Measurements from ENCODE around the gene DYNC2LI1.
"Not testable (repeated sequence)": the region's sequence is repeated elsewhere in the genome, so short reads cannot be mapped to it uniquely, and the experiment has no call there.

The DYNC2LI1 gene

GRCh38 chr2:43773876-43774613, at the start of gene DYNC2LI1:
Gene DYNC2LI1 (plus strand): TSS chr2:43774039. CDS start chr2:43774139, 100 bp downstream.
- peak; percentile 73 for DNase-seq (ENCODE audit: low spot score)

GRCh38 chr2:43724728-43725526, 48.9 kb upstream of the DYNC2LI1 start:
- DNase-seq (ENCODE audit: low spot score) = no peak

GRCh38 chr2:43725711-43726246, 48.1 kb upstream of the DYNC2LI1 start:
- DNase-seq (ENCODE audit: low spot score) = no peak

- not testable (repeated sequence) for DNase-seq (ENCODE audit: low spot score)
Observed at GRCh38 chr2:43726961-43727633, 46.7 kb upstream of the DYNC2LI1 start.

- DNase-seq (ENCODE audit: low spot score) = no peak
Observed at GRCh38 chr2:43727634-43728014, 46.2 kb upstream of the DYNC2LI1 start.

GRCh38 chr2:43729491-43730174, 44.2 kb upstream of the DYNC2LI1 start:
- DNase-seq (ENCODE audit: low spot score) = no peak

GRCh38 chr2:43731211-43731610, 42.6 kb upstream of the DYNC2LI1 start:
- no peak for DNase-seq (ENCODE audit: low spot score)

GRCh38 chr2:43736637-43737036, 37.2 kb upstream of the DYNC2LI1 start:
- DNase-seq (ENCODE audit: low spot score) = no peak

GRCh38 chr2:43737097-43737854, 36.6 kb upstream of the DYNC2LI1 start:
- no peak for DNase-seq (ENCODE audit: low spot score)

- no peak for DNase-seq (ENCODE audit: low spot score)
Observed at GRCh38 chr2:43737855-43738254, 36.0 kb upstream of the DYNC2LI1 start.

GRCh38 chr2:43738257-43738656, 35.6 kb upstream of the DYNC2LI1 start:
- no peak for DNase-seq (ENCODE audit: low spot score)

GRCh38 chr2:43743706-43744105, 30.1 kb upstream of the DYNC2LI1 start:
- no peak for DNase-seq (ENCODE audit: low spot score)

GRCh38 chr2:43745457-43745856, 28.4 kb upstream of the DYNC2LI1 start:
- DNase-seq (ENCODE audit: low spot score) = no peak

GRCh38 chr2:43748333-43748732, 25.5 kb upstream of the DYNC2LI1 start:
- DNase-seq (ENCODE audit: low spot score) = no peak

GRCh38 chr2:43749583-43749982, 24.3 kb upstream of the DYNC2LI1 start:
- DNase-seq (ENCODE audit: low spot score) = no peak

- DNase-seq (ENCODE audit: low spot score) = no peak
Observed at GRCh38 chr2:43751476-43751990, 22.3 kb upstream of the DYNC2LI1 start.

- DNase-seq (ENCODE audit: low spot score) = no peak
Observed at GRCh38 chr2:43752302-43752701, 21.5 kb upstream of the DYNC2LI1 start.

- DNase-seq (ENCODE audit: low spot score) = no peak
Observed at GRCh38 chr2:43754180-43754579, 19.7 kb upstream of the DYNC2LI1 start.

- DNase-seq (ENCODE audit: low spot score) = no peak
Observed at GRCh38 chr2:43758739-43759138, 15.1 kb upstream of the DYNC2LI1 start.

GRCh38 chr2:43759195-43759594, 14.6 kb upstream of the DYNC2LI1 start:
- no peak for DNase-seq (ENCODE audit: low spot score)

GRCh38 chr2:43762286-43762685, 11.6 kb upstream of the DYNC2LI1 start:
- DNase-seq (ENCODE audit: low spot score) = no peak

All from CD4-positive, alpha-beta T cell treated with Interleukin-15 for 4 hours (primary cell).